Neural crest cell (in vitro differentiated cells): Measurements from ENCODE around the gene MRPL34. TPM values are rescaled to one million over a fixed set of nuclear protein-coding genes. Genes with fewer than 3 reads are reported as not detected.

Experiments
- DNase-seq: peaks from one replicate; pipeline ENCODE4 v3.0.0; 2021; ENCODE audit warnings: low read depth, mixed read lengths, low spot score
- H3K27ac Mint-ChIP-seq: one replicate; pipeline ENCODE4 v1.8.0; 2021; ENCODE audit warnings: mild to moderate bottlenecking, mixed read lengths; ENCODE audit not compliant: unreplicated experiment
- H3K27me3 Mint-ChIP-seq: 2 replicates; pipeline ENCODE4 v1.8.0; 2021; ENCODE audit warnings: low read depth, mild to moderate bottlenecking, mixed read lengths
- H3K36me3 Mint-ChIP-seq: 2 replicates; pipeline ENCODE4 v1.8.0; 2021; ENCODE audit warnings: low read depth, mild to moderate bottlenecking, mixed read lengths
- H3K4me1 Mint-ChIP-seq: 2 replicates; pipeline ENCODE4 v1.8.0; 2021; ENCODE audit warnings: mixed read lengths
- H3K4me3 Mint-ChIP-seq: one replicate; pipeline ENCODE4 v1.8.0; 2021; ENCODE audit warnings: mild to moderate bottlenecking, mixed read lengths
- H3K9me3 Mint-ChIP-seq: 2 replicates; pipeline ENCODE4 v1.8.0; 2021; ENCODE audit warnings: mixed read lengths
- CTCF ChIP-seq: fragments of 200-600 bp; sonication (generic); conservative IDR thresholded peaks from 2 replicates; pipeline ENCODE4 v1.5.0; 2021; ENCODE audit warnings: antibody characterized with exemption, mild to moderate bottlenecking
- total RNA-seq: library from RNA; stranded (reverse); gene quantifications from 2 replicates; pipeline ENCODE4 v1.2.1, GENCODE V29; 2021

MRPL34 gene
- total RNA-seq, 1 donor from 2014 or later: 74.2 TPM

GRCh38 chr19:17337675-17338432, 32.2 kb downstream of the MRPL34 start:
- H3K27me3 Mint-ChIP-seq: no peaks in the 10 kb centered on the region
- no peaks in the 10 kb centered on the region for H3K9me3 Mint-ChIP-seq
- no peak overlapping the region for H3K27ac Mint-ChIP-seq
- TF ChIP-seq CTCF: no peak
- peaks cover 18% of the 10 kb centered on the region for H3K4me1 Mint-ChIP-seq
- no peak for DNase-seq
- peak overlapping the region; percentile 93 for H3K4me3 Mint-ChIP-seq
- H3K36me3 Mint-ChIP-seq: peaks cover under 1% of the 10 kb centered on the region

- H3K4me1 Mint-ChIP-seq: peaks cover 18% of the 10 kb centered on the region
- no peaks in the 10 kb centered on the region for H3K36me3 Mint-ChIP-seq
- H3K27me3 Mint-ChIP-seq: no peaks in the 10 kb centered on the region
- no peak overlapping the region for H3K27ac Mint-ChIP-seq
- TF ChIP-seq CTCF: no peak
- no peaks in the 10 kb centered on the region for H3K9me3 Mint-ChIP-seq
- H3K4me3 Mint-ChIP-seq: peak overlapping the region; percentile 93
- no peak for DNase-seq
Observed at GRCh38 chr19:17338433-17339078, 32.9 kb downstream of the MRPL34 start.

GRCh38 chr19:17339088-17339741, 33.5 kb downstream of the MRPL34 start:
- no peaks in the 10 kb centered on the region for H3K27me3 Mint-ChIP-seq
- H3K27ac Mint-ChIP-seq: no peak overlapping the region

GRCh38 chr19:17340302-17340870, 34.7 kb downstream of the MRPL34 start:
- H3K4me1 Mint-ChIP-seq: peaks cover 6% of the 10 kb centered on the region
- H3K4me3 Mint-ChIP-seq: no peak overlapping the region
- no peak for DNase-seq
- H3K9me3 Mint-ChIP-seq: no peaks in the 10 kb centered on the region
- H3K27me3 Mint-ChIP-seq: no peaks in the 10 kb centered on the region
- no peak overlapping the region for H3K27ac Mint-ChIP-seq
- no peaks in the 10 kb centered on the region for H3K36me3 Mint-ChIP-seq
- TF ChIP-seq CTCF: no peak

More at GRCh38 chr19:17339088-17339741, 33.5 kb downstream of the MRPL34 start:
- DNase-seq: no peak
- H3K4me3 Mint-ChIP-seq: peak overlapping the region; percentile 70
- TF ChIP-seq CTCF: no peak
- no peaks in the 10 kb centered on the region for H3K9me3 Mint-ChIP-seq
- H3K36me3 Mint-ChIP-seq: no peaks in the 10 kb centered on the region
- H3K4me1 Mint-ChIP-seq: peaks cover 14% of the 10 kb centered on the region

- Mint-ChIP-seq H3K4me3 (no peak overlapping the region), H3K27me3 (no peaks in the 10 kb centered on the region), H3K36me3 (no peaks in the 10 kb centered on the region), H3K27ac (no peak overlapping the region), H3K4me1 (peaks cover 6% of the 10 kb centered on the region), H3K9me3 (no peaks in the 10 kb centered on the region)
- TF ChIP-seq CTCF: no peak
- DNase-seq: no peak
Observed at GRCh38 chr19:17340871-17341357, 35.2 kb downstream of the MRPL34 start.
